GM12874 (cell line): ENCODE measurements around the gene ANAPC16.

Experiments used
- TF ChIP-seq, protein P1 (sequence below): IDR thresholded peaks from 2 replicates; pipeline ENCODE4 v1.5.1; 2011; ENCODE audit warnings: low read depth, mild to moderate bottlenecking, control low read depth, low read length, moderate library complexity; ENCODE audit not compliant: insufficient read depth

Gene ANAPC16

DNA sequence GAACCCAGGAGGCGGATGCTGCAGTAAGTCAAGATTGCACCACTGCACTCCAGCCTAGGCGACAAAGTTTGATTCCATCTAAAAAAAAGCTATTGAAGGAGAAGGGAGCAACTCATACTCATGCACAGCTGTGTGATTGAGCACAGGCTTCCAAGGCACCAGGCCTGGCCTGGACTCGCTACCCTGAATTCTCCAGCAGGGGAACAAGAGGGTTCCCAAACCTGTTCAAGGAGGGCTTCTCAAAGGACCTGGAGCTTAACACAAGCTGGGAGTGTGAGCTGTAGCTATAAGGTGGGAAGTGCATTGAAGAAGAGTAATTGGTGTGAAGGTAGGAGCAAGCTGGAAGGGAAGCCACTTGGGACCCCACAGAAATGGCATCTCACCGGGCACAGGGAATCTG is 42.8 kb downstream of the ANAPC16 start:
- TF ChIP-seq, protein P1, sequence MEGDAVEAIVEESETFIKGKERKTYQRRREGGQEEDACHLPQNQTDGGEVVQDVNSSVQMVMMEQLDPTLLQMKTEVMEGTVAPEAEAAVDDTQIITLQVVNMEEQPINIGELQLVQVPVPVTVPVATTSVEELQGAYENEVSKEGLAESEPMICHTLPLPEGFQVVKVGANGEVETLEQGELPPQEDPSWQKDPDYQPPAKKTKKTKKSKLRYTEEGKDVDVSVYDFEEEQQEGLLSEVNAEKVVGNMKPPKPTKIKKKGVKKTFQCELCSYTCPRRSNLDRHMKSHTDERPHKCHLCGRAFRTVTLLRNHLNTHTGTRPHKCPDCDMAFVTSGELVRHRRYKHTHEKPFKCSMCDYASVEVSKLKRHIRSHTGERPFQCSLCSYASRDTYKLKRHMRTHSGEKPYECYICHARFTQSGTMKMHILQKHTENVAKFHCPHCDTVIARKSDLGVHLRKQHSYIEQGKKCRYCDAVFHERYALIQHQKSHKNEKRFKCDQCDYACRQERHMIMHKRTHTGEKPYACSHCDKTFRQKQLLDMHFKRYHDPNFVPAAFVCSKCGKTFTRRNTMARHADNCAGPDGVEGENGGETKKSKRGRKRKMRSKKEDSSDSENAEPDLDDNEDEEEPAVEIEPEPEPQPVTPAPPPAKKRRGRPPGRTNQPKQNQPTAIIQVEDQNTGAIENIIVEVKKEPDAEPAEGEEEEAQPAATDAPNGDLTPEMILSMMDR = no peak

DNA sequence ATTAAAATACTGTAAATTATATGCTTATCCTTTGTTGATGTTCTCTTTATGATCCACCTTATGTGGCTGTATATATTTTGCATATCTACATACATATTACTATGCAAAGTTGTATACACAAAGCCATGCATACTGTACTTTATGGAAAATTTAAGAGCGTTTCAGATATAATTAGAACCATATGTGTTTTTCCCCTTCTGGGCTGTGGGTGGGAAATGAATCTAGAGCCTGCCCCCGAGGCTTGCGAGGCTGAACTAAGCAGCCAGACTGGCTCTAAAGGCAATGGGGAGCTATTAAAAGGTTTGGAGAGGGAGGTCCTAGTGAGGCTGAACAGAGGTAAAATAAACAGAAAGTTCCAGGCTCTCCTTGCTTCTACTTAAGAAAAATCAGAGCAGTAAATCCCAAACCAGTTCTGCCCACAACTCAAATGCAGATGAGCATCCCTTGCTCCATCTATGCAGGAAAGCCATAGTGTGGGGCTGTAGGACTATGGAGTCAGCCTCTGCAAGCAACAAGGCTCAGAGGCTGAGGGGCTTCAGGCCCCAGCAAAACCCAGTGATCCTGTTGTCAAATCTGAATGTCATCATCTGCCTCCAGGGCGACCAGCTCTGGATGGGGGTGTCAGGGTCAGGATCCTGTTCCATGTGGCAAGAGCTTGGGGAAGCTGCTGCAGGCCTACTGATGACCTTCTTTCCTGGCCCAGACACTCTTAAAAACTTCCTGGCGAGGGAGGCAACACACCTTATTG is 43.9 kb downstream of the ANAPC16 start:
- TF ChIP-seq, protein P1 = no peak

DNA sequence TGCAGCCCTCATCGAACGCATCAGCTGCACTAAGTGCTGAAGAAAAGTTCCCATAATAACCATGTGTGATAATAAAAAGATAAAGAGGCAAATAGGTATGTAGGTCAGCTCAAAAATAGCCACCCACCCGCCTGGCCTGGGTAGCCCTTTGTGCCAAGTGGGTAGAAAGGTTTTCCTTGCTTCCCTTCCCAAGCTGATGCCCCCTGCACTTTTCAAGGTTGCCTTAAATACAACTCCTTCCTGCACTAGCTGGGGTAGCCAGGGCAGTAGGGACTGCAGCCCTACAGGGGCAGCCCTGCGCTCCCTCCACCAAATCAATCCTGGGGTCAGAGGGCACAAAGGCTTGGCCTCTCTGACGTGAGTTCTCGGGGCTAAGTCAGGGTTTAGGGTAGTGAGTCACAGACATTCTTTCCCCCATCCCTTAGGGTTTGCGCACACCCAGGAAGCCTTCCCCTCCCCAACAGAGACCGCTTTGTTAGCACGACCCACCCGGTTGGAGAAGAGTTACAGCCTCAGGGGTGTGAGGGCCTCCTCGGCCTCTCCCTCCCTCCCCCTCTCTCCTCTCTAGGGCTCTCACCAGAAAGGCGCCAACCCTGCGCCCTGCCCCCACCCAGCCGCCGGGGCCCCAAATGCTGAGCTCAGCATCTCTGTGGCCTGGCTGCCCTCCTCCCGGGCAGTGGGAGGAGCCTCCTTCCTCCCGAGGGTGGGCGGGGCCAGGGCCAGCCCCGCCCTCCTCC is 44.6 kb downstream of the ANAPC16 start:
- TF ChIP-seq, protein P1 = no peak

DNA sequence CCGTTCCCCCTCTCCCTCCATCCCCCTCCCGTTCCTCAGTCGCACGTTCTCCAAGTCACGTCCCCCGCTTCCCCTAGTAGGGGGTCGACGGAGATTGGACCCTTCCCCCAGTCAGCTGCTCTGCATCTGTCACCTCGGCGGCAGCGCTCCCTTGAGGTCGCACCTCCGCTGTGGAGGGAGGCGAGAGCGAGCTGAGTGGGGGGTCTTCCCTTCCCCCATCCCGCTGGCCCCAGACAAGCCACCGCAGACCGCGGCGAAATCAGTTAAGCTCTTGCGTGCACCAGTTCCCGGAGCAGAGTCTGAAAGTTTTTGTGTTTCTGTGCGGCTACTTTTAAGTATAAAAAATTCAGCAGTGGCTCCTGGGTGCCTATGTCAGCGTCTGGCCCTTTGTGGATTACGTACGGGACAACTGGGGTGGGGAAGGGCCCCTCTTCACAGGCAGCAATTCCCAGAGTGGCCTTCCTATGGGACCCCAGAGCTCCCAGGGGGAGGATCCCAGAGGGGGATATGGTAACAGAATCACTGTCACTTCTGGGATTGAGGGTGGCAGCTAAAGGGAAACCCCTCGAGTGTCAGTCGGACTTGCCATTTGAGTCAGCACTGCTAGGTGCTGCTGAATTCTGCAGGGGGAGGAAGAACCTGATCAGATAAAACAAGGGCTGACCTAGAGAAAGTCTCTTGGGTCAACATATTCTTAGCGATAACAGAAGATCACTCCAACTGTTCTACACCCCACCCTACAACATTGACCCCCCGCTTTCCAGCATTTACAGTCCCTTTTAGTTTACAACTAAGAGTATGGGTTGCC is 45.4 kb downstream of the ANAPC16 start:
- TF ChIP-seq, protein P1 = 0 out of 2 replicates have a peak, but pooled peaks have one; percentile 22

DNA sequence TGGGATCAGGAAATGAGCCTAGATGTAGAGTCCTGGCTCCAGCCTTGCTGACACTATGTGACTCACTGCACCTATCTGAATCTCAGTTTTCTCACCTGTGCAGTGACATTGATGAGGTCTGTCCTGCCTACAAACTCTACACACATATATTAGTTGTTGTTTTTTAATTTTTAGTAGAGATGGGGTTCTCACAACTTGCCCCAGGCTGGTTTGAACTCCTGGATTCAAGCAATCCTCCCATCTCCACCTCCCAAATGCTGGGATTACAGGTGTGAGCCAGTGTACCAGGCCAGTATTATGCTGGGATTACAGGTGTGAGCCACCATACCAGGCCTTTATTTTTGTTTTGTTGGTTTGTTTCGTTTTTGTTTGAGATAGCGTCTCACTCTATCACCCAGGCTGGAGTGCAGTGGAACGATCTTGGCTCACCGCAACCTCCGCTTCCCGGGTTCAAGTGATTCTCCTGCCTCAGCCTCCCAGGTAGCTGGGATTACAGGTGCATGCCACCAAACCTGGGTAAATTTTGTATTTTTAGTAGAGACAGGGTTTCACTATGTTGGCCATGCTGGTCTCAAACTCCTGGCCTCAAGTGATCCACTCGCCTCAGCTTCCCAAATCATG is 46.1 kb downstream of the ANAPC16 start:
- TF ChIP-seq, protein P1 = no peak

DNA sequence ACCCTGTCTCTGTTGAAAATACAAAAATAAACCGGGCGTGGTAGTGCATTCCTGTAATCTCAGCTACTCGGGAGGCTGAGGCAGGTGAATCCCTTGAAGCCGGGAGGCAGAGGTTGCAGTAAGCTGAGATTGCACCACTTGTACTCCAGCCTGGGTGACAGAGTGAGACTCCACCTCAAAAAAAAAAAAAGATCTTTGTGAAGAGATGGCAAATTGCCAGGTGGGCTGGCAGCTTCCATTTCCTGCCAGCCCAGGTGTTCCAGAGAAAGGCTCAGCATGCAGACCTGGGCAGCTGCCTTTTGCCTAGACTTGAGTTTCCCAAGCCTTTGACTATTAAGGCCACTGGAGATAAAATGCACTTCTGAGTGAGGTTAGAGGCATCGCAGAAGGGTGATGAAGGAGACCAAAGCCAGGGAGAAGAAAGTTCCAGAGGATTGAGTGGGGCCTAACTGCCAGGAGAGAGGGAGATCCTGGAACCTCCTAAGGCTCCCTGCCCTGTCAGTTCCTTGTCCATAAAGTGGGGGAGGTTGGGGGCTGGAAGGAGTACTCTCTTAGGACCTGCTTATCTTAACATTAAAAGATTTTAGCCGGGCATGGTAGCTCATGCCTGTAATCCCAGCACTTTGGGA is 47.9 kb downstream of the ANAPC16 start:
- TF ChIP-seq, protein P1 = no peak
